Activated T-helper 17 cell treated with anti-CD3 and anti-CD28 coated beads, Interleukin-2, amount 50 U/mL, for 72 hours (primary cell): ENCODE results near the gene NXPH2. TPM values are rescaled to one million over a fixed set of nuclear protein-coding genes. Genes with fewer than 3 reads are reported as not detected.
"Not testable (repeated sequence)": the region's sequence is repeated elsewhere in the genome, so short reads cannot be mapped to it uniquely, and the experiment has no call there.

ENCODE experiments used
- ATAC-seq: fragments of 150-1000 bp; cut with Tn5 transposase; replicated peaks from 2 replicates; pipeline ENCODE4 v1.10.0; 2021; ENCODE audit warnings: mild to moderate bottlenecking, moderate library complexity
- H3K27ac Mint-ChIP-seq: one replicate; pipeline ENCODE4 v1.8.0; 2022; ENCODE audit warnings: mixed read lengths
- H3K27me3 Mint-ChIP-seq: one replicate; pipeline ENCODE4 v1.8.0; 2022; ENCODE audit warnings: mixed read lengths
- H3K36me3 Mint-ChIP-seq: one replicate; pipeline ENCODE4 v1.8.0; 2022; ENCODE audit warnings: low read depth, mild to moderate bottlenecking, mixed read lengths
- H3K4me1 Mint-ChIP-seq: one replicate; pipeline ENCODE4 v1.8.0; 2022; ENCODE audit warnings: mixed read lengths
- H3K4me3 Mint-ChIP-seq: one replicate; pipeline ENCODE4 v1.8.0; 2022; ENCODE audit warnings: mild to moderate bottlenecking, mixed read lengths
- H3K9me3 Mint-ChIP-seq: one replicate; pipeline ENCODE4 v1.8.0; 2022; ENCODE audit warnings: mixed read lengths
- total RNA-seq, 2 donors: library from RNA; stranded (reverse); gene quantifications; one replicate each; pipeline ENCODE4 v1.2.3, GENCODE V29; 2022

Gene NXPH2
- total RNA-seq, 2 donors from 2014 or later: not detected

DNA sequence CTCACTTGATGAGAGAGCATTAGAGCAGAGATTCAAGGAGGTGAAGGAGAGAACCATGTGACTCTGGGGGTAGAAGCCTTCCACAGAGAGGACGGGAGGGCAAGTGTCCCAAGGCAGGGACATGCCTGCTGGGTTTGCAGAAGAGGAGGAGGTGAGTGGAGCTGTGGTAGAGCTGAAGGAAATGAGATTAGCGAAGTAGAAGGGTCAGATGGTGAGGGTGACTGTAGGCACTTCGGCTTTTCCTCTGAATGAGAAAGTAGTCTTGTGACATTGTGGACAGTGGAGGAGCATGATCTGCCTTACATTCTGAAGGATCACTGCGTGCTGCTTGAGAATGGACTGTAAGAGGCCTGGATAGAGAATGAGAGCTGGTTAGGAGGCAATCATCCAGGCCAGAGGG is 126.0 kb downstream of the NXPH2 start:
- Mint-ChIP-seq H3K27ac (no peak overlapping the region), H3K4me1 (no peaks in the 10 kb centered on the region), H3K36me3 (no peaks in the 10 kb centered on the region), H3K9me3 (no peaks in the 10 kb centered on the region), H3K27me3 (peaks cover 12% of the 10 kb centered on the region), H3K4me3 (no peak overlapping the region)
- ATAC-seq: no peak

DNA sequence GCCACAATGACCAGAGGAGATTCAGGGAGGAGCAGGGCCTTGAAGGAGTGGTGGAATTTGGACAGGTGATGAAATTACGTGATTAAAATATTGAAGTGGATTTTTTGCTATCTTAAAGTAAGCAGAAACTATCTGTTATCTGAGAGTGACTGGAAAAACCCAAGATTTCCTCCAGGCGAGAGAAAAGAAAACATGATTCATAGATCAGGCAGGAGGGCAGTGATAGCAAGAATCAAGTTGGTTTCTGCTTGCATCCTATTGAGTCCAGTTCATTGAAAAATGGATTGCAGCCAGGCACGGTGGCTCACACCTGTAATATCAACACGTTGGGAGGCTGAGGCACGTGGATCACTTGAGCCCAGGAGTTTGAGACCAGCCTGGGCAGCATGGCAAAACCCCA is 127.8 kb downstream of the NXPH2 start:
- no peak overlapping the region for H3K27ac Mint-ChIP-seq
- H3K9me3 Mint-ChIP-seq: no peaks in the 10 kb centered on the region
- H3K4me3 Mint-ChIP-seq: no peak overlapping the region
- no peaks in the 10 kb centered on the region for H3K36me3 Mint-ChIP-seq
- no peaks in the 10 kb centered on the region for H3K4me1 Mint-ChIP-seq
- ATAC-seq: no peak
- peaks cover 12% of the 10 kb centered on the region for H3K27me3 Mint-ChIP-seq

DNA sequence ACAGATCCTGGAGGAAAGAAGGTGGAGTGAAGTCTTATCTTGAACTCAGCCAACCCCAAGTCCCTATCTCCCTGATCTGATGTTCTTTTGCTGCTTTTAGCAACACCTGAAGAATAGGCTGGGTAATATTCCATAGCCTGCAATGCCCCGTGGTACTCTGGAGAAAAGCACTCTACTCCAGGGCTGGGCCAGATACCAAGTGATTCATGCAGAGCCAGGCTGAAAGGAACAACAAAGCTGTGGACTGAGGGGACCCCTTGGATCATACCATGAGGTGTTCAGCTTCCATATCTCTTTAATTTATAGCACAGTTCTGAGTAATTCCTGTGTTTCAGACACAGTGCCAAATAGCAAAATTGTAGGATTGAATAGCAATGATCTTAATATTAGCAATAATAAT is 130.6 kb downstream of the NXPH2 start:
- Mint-ChIP-seq H3K9me3 (no peaks in the 10 kb centered on the region), H3K27ac (no peak overlapping the region), H3K4me1 (no peaks in the 10 kb centered on the region), H3K36me3 (no peaks in the 10 kb centered on the region), H3K4me3 (no peak overlapping the region), H3K27me3 (peaks cover 15% of the 10 kb centered on the region)
- no peak for ATAC-seq

DNA sequence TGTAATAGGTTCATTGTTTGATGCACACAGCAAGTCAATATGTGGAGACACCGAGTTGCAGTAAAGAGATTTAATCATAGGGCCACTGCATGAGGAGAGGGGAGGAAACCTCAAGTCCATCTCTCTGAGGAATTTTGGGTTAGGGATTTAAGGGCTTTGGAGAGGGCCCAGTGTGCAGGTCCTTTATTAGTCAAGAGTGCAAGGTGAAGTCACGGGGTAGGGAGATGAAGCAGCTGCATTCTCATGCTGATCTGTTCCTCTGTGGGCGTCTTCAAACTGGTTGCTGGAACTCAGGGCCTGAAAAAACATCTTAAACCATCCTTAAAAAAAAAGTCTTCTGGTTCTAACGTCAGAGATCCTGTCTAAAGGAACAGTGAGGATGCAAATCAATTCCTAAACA is 131.6 kb downstream of the NXPH2 start:
- Mint-ChIP-seq H3K36me3 (no peaks in the 10 kb centered on the region), H3K4me1 (no peaks in the 10 kb centered on the region), H3K27ac (no peak overlapping the region), H3K4me3 (no peak overlapping the region), H3K27me3 (peaks cover 15% of the 10 kb centered on the region), H3K9me3 (no peaks in the 10 kb centered on the region)
- ATAC-seq: no peak

DNA sequence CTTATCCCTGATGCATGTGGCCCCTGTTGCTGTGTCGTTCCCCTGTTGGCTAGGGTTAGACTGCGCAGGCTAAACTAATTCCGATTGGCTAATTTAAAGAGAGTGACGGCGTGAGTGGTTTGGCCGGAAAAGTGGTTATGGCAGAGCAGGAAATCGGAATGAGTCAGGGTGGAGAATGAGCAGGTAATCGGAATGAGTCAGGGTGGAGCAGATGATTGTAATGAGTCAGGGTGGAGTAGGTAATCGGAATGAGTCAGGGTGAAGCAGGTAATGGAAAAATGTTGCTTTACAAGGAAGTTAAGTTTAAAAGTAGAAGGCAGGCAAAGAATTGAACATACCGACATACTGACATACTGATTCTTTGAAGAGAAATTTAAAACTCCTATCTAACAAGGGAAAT is 135.4 kb downstream of the NXPH2 start:
- not testable (repeated sequence) for H3K27ac Mint-ChIP-seq, H3K36me3 Mint-ChIP-seq, H3K9me3 Mint-ChIP-seq, H3K4me1 Mint-ChIP-seq, H3K4me3 Mint-ChIP-seq
- peak; percentile 24 for ATAC-seq
- H3K27me3 Mint-ChIP-seq: peaks cover 14% of the 10 kb centered on the region

DNA sequence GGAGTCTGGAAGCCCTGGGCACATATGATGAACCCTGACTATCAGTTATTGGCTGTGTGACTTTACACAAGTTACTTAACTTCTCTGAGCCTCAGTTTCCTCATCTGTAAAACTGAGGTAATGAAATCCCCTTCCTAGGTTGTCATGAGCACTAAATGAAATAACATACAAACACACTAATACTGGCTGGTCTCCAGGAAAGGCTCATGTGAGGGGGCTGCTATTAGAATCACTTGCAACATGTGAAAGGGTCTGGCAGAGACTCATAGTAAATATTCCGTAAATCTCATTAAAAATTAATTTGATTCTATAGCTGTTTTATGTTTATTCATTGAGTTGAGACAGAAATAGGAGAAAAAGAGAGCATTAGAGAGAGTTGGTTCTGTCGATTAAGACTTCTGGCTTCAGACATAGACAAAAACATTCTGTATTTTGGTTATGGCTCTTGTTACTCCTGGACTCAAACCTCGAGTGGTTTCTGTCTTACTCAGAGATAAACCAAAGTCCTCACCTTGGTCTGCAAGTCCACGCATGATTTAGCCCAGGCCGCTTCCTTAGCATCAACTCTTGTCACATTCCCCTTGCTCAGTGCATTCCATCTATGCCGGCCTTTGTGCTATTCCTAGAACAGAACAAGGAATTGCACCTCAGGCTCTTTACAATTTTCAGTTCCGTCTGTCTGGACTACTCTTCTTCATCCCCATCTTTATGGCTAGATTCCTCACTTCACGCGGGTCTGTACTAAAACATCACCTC is 139.1 kb downstream of the NXPH2 start:
- Mint-ChIP-seq H3K36me3 (no peaks in the 10 kb centered on the region), H3K27ac (no peak overlapping the region), H3K9me3 (no peaks in the 10 kb centered on the region), H3K27me3 (peaks cover 9% of the 10 kb centered on the region), H3K4me1 (no peaks in the 10 kb centered on the region), H3K4me3 (no peak overlapping the region)
- ATAC-seq: no peak

DNA sequence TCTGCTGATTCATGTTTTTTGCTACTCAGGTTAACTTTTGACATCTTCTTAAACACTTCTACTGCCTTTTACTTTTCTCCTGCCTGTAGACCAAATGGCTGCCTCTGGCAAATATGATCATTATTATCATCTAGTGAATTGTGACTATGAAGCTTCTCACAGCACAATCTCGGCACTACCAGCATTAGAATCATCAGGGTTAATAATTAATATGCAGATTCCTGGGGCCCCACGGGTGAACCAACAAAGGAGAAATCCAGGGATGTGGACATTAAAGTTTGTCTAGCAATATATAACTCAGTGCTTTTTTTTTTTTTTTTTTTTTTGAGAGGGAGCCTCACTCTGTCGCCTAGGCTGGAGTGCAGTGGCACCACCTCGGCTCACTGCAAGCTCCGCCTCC is 142.5 kb downstream of the NXPH2 start:
- H3K27me3 Mint-ChIP-seq: peaks cover 12% of the 10 kb centered on the region
- H3K9me3 Mint-ChIP-seq: peaks cover 3% of the 10 kb centered on the region
- H3K36me3 Mint-ChIP-seq: no peaks in the 10 kb centered on the region
- ATAC-seq: no peak
- no peak overlapping the region for H3K27ac Mint-ChIP-seq
- H3K4me3 Mint-ChIP-seq: no peak overlapping the region
- no peaks in the 10 kb centered on the region for H3K4me1 Mint-ChIP-seq

DNA sequence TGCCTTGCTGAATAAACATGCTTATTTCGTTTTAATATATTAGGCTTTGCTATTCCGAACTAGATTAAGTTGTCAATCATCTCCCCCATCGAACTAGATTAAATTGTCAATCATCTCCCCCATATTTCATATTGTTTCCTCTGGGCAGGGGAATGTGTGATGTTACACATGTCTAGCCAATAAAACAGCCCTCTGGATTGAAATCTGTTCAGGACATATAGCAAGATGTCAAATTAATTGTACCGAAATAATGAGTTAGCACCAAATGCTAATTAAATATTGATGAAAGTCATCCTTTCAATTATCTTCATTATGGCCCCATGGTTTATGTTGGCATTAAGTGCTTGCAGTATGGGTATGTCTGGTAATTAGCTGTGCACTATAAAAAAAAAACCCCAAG is 143.1 kb downstream of the NXPH2 start:
- Mint-ChIP-seq H3K4me1 (no peaks in the 10 kb centered on the region), H3K36me3 (no peaks in the 10 kb centered on the region), H3K9me3 (peaks cover 5% of the 10 kb centered on the region), H3K27me3 (peaks cover 10% of the 10 kb centered on the region), H3K4me3 (no peak overlapping the region), H3K27ac (no peak overlapping the region)
- ATAC-seq: no peak

DNA sequence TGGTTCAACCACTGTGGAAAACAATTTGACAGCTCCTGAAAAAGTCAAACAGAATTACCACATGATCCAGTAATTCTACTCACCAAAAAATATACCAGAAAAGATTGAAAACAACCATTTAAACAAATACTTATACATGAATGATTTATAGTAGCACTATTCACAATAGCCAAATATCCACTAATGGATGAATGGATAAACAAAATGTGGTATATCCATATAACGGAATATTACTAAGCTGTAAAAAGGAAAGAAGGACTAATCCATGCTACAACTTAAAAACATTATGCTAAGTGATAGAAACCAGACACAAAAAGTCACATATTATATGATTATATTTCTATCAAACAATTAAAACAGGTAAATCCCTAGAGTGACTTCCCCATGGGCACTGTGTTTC is 147.1 kb downstream of the NXPH2 start:
- H3K27ac Mint-ChIP-seq: no peak overlapping the region
- H3K9me3 Mint-ChIP-seq: peaks cover 5% of the 10 kb centered on the region
- peaks cover 15% of the 10 kb centered on the region for H3K27me3 Mint-ChIP-seq
- H3K4me3 Mint-ChIP-seq: no peak overlapping the region
- no peaks in the 10 kb centered on the region for H3K4me1 Mint-ChIP-seq
- no peak for ATAC-seq
- H3K36me3 Mint-ChIP-seq: no peaks in the 10 kb centered on the region

DNA sequence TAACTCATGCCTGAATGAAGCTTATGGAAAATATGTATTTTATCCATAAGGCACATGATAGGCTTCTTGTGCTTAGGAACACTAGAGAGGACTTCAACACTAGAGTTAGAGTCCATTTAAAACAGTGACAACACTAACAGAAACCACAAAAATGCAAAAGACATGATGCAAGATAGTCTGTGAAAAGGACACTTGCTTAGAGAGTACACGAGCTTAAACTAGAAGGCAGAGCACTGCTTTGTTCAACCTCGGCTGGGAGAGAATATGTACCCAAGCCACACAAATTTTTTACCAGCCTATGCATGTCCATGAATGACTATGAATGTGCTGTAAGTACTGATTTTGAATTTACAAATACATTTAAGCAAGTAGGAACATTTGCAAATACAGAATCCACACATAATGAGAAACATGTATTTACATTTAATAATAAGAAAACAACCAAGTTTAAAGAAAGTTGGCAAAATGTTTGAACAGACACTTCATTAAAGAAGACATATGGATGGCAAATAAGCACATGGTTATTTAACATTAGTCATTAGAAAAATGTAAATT is 148.0 kb downstream of the NXPH2 start:
- H3K9me3 Mint-ChIP-seq: peaks cover 5% of the 10 kb centered on the region
- no peak overlapping the region for H3K4me3 Mint-ChIP-seq
- no peak for ATAC-seq
- no peaks in the 10 kb centered on the region for H3K36me3 Mint-ChIP-seq
- no peak overlapping the region for H3K27ac Mint-ChIP-seq
- H3K27me3 Mint-ChIP-seq: peaks cover 22% of the 10 kb centered on the region
- H3K4me1 Mint-ChIP-seq: no peaks in the 10 kb centered on the region

DNA sequence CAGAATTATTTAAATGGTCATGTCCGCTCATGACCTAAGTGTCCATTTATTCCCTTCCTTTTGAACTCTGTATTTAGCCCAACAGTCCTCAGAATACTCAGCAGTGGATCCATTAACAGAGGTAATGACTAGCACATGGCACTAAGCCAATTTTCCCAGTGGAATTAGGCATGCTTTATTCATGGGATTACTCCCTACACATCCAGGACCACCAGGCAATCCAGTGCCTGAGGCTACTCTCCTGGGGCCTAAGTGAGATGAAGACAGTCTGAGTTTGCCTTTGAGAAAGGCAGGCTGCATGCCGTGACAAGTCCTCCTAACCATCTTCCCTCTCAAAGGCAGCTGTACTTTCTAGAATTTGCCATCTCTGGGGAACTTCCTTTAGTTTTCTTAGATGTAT is 150.0 kb downstream of the NXPH2 start:
- H3K36me3 Mint-ChIP-seq: no peaks in the 10 kb centered on the region
- ATAC-seq: no peak
- H3K27me3 Mint-ChIP-seq: peaks cover 30% of the 10 kb centered on the region
- H3K4me3 Mint-ChIP-seq: no peak overlapping the region
- peaks cover 5% of the 10 kb centered on the region for H3K9me3 Mint-ChIP-seq
- H3K4me1 Mint-ChIP-seq: no peaks in the 10 kb centered on the region
- H3K27ac Mint-ChIP-seq: no peak overlapping the region

DNA sequence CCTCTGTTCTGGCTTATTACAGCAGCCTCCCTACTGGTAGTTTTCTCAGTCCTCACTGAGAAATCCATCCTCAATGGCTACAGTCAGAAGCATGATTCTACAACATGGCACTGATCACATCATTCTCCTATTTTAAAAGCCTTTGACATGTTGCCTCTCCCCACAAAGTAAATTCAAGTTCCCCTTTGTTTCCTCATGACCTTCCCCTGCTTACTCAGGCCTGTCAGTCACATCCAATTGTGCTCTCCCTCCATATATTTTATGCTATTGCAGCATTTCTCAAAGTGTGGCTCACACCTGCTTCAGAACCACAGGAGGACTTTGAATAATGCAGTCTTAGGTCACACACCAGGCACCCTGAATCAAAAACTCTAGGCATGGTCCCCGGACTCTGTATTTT is 154.0 kb downstream of the NXPH2 start:
- Mint-ChIP-seq H3K27ac (no peak overlapping the region), H3K27me3 (peaks cover 24% of the 10 kb centered on the region), H3K4me3 (no peak overlapping the region), H3K9me3 (no peaks in the 10 kb centered on the region), H3K4me1 (no peaks in the 10 kb centered on the region), H3K36me3 (no peaks in the 10 kb centered on the region)
- no peak for ATAC-seq

DNA sequence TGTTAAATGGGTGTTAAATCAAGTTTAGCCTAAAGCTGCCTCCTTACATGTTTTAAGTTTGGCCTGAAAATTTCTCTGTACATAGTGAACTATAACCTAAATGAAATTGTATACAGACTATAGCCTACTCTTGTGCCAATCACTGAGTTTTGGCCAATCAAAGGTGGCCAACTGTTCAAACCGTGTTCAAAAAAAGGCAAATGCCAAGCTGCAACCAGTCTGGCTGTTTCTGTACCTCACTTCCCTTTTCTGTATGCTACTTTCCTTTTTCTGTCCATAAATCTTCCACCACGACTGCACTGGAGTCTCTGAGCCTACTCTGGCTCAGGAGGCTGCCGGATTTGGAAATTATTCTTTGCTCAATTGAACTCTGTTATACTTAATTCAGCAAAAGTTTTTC is 157.6 kb downstream of the NXPH2 start:
- Mint-ChIP-seq H3K4me3 (no peak overlapping the region), H3K27ac (no peak overlapping the region), H3K9me3 (no peaks in the 10 kb centered on the region)

DNA sequence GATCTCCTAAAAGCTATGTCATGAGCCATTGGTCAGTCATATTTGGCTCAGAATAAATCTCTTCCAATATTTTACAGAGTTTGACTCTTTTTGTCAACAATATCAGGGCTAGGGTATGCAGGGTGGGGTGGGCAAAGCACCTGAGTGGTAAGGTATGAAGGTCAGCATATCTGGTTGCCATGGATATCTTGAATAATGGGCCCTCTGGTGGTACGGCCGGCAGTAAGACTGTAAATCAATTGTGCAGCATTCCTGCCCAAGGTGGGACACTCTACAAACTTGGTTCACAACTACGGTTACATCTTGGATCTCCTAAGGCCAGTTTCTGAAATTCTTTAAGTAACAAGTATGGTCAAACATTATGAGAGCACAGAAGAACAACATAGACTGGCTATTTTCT is 159.1 kb downstream of the NXPH2 start:
- Mint-ChIP-seq H3K9me3 (no peaks in the 10 kb centered on the region), H3K4me3 (no peak overlapping the region), H3K36me3 (no peaks in the 10 kb centered on the region), H3K27me3 (peaks cover 5% of the 10 kb centered on the region), H3K4me1 (no peaks in the 10 kb centered on the region), H3K27ac (no peak overlapping the region)
- ATAC-seq: no peak

More for the DNA sequence above, 157.6 kb downstream of the NXPH2 start:
- Mint-ChIP-seq H3K36me3 (no peaks in the 10 kb centered on the region), H3K27me3 (peaks cover 13% of the 10 kb centered on the region), H3K4me1 (no peaks in the 10 kb centered on the region)
- ATAC-seq: no peak

DNA sequence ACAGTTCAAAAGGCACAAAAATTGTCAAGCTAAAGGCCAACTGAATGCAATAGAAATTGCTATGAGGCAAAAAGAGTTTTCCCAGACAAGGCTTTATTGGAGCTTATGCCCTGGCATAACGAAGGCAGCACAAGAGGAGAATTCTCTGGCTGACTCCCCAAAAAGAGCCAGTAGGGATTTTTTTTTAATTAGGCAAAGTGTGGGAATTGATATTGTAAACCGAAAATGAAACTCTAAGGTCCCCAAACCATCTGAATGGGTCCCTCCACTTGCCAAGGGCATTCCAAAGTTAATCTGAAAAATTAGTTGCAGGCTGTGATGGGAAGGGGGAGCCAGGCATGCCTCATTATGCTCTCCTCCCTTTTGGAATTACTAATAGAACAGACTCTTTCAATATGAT is 159.8 kb downstream of the NXPH2 start:
- Mint-ChIP-seq H3K9me3 (no peaks in the 10 kb centered on the region), H3K27me3 (peaks cover 3% of the 10 kb centered on the region), H3K27ac (no peak overlapping the region), H3K4me1 (no peaks in the 10 kb centered on the region), H3K36me3 (no peaks in the 10 kb centered on the region), H3K4me3 (no peak overlapping the region)
- ATAC-seq: no peak
